Pancreas (tissue), 10 donors: ENCODE results near the gene RNFT2. TPM values are rescaled to one million over a fixed set of nuclear protein-coding genes. Genes with fewer than 3 reads are reported as not detected.

Experiments used
- ATAC-seq, 4 donors: fragments of 200-7000 bp; cut with Tn5 transposase; one replicate each; pipeline versions ENCODE4 v1.8.0 to v1.9.1; 2020; ENCODE audit warnings: mild to moderate bottlenecking in 4 of 4, moderate library complexity in 4 of 4
- DNase-seq, 6 donors: peaks; one replicate each; pipeline ENCODE4 v3.0.0-alpha.2; 2020
- FAIRE-seq: peaks from 2 replicates; lab custom pipeline; 2012; peaks lifted over from hg19 to GRCh38; lab: Jason Lieb, UNC
- H3K27ac ChIP-seq, 4 donors: fragments of 200-600 bp; sonication (generic); 1 replicate in 3 of 4; 2 replicates in 1 of 4; pipeline versions ENCODE4 v1.5.0 to v1.8.0; 2020
- H3K27me3 ChIP-seq, 4 donors: fragments of 200-600 bp; one replicate each; pipeline ENCODE4 v1.8.0; 2021
- H3K36me3 ChIP-seq, 3 donors: fragments of 200-600 bp; sonication (generic) in 1 of 3; one replicate each; pipeline versions ENCODE4 v1.5.0 to v1.8.0; 2020 to 2021
- H3K4me1 ChIP-seq, 3 donors: fragments of 200-600 bp; one replicate each; pipeline ENCODE4 v1.8.0; 2021
- H3K4me3 ChIP-seq, 4 donors: fragments of 200-600 bp; sonication (generic) in 2 of 4; one replicate each; pipeline versions ENCODE4 v1.5.0 to v1.8.0; 2020 to 2021
- H3K9me3 ChIP-seq, 4 donors: fragments of 200-600 bp; one replicate each; pipeline ENCODE4 v1.8.0; 2021
- CTCF ChIP-seq, 4 donors: fragments of 200-600 bp; sonication (generic) in 3 of 4; IDR thresholded peaks; one replicate each; pipeline versions ENCODE4 v1.5.0 to v1.8.0; 2021; ENCODE audit warnings: antibody characterized with exemption in 4 of 4
- WGBS, 2 donors: extraction: QIAGEN DNeasy Blood & Tissue Kit; methylation state at CpG; one replicate each; pipeline ENCODE4 v1.1.7; 2013; 5-methylcytosine and 5-hydroxymethylcytosine counted together
- intact Hi-C, 3 donors: fragments of 100-400 bp; cut with DNase I; formaldehyde crosslinking; loops; one replicate each; pipeline versions ENCODE4 v1.11.1 to v1.14.2; 2022
- polyA plus RNA-seq, 2 donors: library from polyadenylated mRNA; stranded (reverse); fragments of 200-250 nt; gene quantifications; one replicate each; pipeline ENCODE4 v1.2.3, GENCODE V29; 2013
- total RNA-seq, 6 donors: library from RNA; stranded (reverse); fragmentation: NEBNext Ultra II Directional in 4 of 6; extraction: Animal tissue kit (Norgen Biotek cat#: 25700) in 4 of 6; gene quantifications; one replicate each; pipeline versions ENCODE4 v1.2.1 to v1.2.4, GENCODE V29; 2021 to 2023
- donor health status: healthy with polysubstance abuse.
- donor health status: DM: no; HTN: no; CAD: no; lungs with moderate emphysema.
- donor health status: DM: no; HTN: no; CAD: no.
- donor health status: control.
- donor health status: control.
- donor health status: Bipolar disorder and iron deficiency.
- donor health status: DM: yes; HTN: yes; CAD: no.
- donor health status: DM: no; HTN: no; CAD: no.
- donor health status: DM: no; HTN: no; CAD: no.
- donor health status: DM: yes; HTN: yes; CAD: no.

The RNFT2 gene
- total and polyA plus RNA-seq, 8 donors: 0.51 to 2.6 (median 1.5) TPM

- DNase-seq: no peak
- intact Hi-C loops: no loop called here
- WGBS, 2 donors: 91 to 98% methylated on average over 2 of the region's 2 CpGs
- ATAC-seq: no peak
- Histone ChIP-seq H3K36me3 (no peaks in the 10 kb centered on the region), H3K27ac (no peak overlapping the region), H3K4me1 (no peaks in the 10 kb centered on the region), H3K27me3 (no peaks in the 10 kb centered on the region), H3K9me3 (no peaks in the 10 kb centered on the region), H3K4me3 (no peak overlapping the region)
- no peak for TF ChIP-seq CTCF (IDR thresholded peaks at IDR 0.05)
- FAIRE-seq: no peak
These were observed 152.2 kb downstream of the RNFT2 start for GRCh38 chr12:116890330-116890729.

- FAIRE-seq: no peak
- intact Hi-C loops: no loop called here
- DNase-seq: no peak
- TF ChIP-seq CTCF (IDR thresholded peaks at IDR 0.05): no peak
- no peaks in the 10 kb centered on the region for H3K4me1 ChIP-seq
- ATAC-seq: no peak
- H3K4me3 ChIP-seq: no peak overlapping the region
- H3K36me3 ChIP-seq: no peaks in the 10 kb centered on the region
- H3K9me3 ChIP-seq: no peaks in the 10 kb centered on the region
- H3K27ac ChIP-seq: no peak overlapping the region
- H3K27me3 ChIP-seq: no peaks in the 10 kb centered on the region
- WGBS, 2 donors: 67 to 79% methylated on average over 3 of the region's 3 CpGs
These were observed 152.9 kb downstream of the RNFT2 start for GRCh38 chr12:116891019-116891418.

- ATAC-seq (no peak), DNase-seq (no peak), FAIRE-seq (no peak)
- 66 to 82% methylated on average over 12 of the region's 12 CpGs for WGBS, 2 donors
- Histone ChIP-seq H3K27me3 (no peaks in the 10 kb centered on the region), H3K4me1 (no peaks in the 10 kb centered on the region), H3K36me3 (no peaks in the 10 kb centered on the region), H3K4me3 (no peak overlapping the region), H3K27ac (no peak overlapping the region), H3K9me3 (no peaks in the 10 kb centered on the region)
- TF ChIP-seq CTCF (IDR thresholded peaks at IDR 0.05): no peak
- intact Hi-C loops: no loop called here
These were observed 154.4 kb downstream of the RNFT2 start for GRCh38 chr12:116892349-116893140.

GRCh38 chr12:116894913-116895312, 156.8 kb downstream of the RNFT2 start:
- no peak for TF ChIP-seq CTCF (IDR thresholded peaks at IDR 0.05)

GRCh38 chr12:116896411-116896924, 158.4 kb downstream of the RNFT2 start:
- no peak overlapping the region for H3K4me3 ChIP-seq
- FAIRE-seq (no peak), DNase-seq (no peak), ATAC-seq (no peak)
- no peaks in the 10 kb centered on the region for H3K27me3 ChIP-seq
- H3K27ac ChIP-seq: no peak overlapping the region
- H3K4me1 ChIP-seq: no peaks in the 10 kb centered on the region
- 57 to 63% methylated on average over 7 of the region's 7 CpGs for WGBS, 2 donors
- intact Hi-C loops: no loop called here
- H3K9me3 ChIP-seq: no peaks in the 10 kb centered on the region
- no peaks in the 10 kb centered on the region for H3K36me3 ChIP-seq
- TF ChIP-seq CTCF (IDR thresholded peaks at IDR 0.05): no peak

More at GRCh38 chr12:116894913-116895312, 156.8 kb downstream of the RNFT2 start:
- ATAC-seq (no peak), FAIRE-seq (no peak), DNase-seq (no peak)
- Histone ChIP-seq H3K9me3 (no peaks in the 10 kb centered on the region), H3K4me3 (no peak overlapping the region), H3K27me3 (no peaks in the 10 kb centered on the region), H3K36me3 (no peaks in the 10 kb centered on the region), H3K4me1 (no peaks in the 10 kb centered on the region), H3K27ac (no peak overlapping the region)
- 71 to 77% methylated on average over 3 of the region's 3 CpGs for WGBS, 2 donors
- intact Hi-C loops: no loop called here
